Activated CD4-positive, alpha-beta T cell treated with anti-CD3 and anti-CD28 coated beads, Interleukin-2, Interleukin-4, amounts not matched to agents 100 ng/mL and 50 ng/mL, durations not matched to agents 16 hours and 8 hours (primary cell): ENCODE measurements around the gene VAPA.

ENCODE experiments used
- DNase-seq: peaks from one replicate; pipeline ENCODE4 v3.0.0-alpha.2; 2020; ENCODE audit warnings: low spot score

VAPA gene

DNA sequence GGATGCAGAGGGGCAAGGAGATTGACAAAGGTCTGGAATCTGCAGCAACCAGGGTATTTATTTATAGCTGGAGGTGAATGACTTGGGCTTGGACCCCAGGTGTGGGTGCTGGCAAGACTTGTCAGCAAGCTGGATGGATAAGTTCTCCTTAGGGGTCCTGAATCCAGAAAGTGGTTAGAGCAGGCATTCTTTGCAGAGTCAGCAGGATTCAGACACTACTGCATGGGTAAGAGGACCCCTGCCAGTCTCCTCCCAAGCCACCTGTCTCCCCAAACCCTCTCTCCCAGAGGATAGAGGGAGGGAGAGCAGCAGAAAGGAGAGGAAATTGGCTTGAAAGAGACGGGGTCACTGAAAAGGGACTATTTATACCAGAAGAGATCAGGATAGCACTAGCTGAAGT lies 89.5 kb downstream of the VAPA start:
- no peak for DNase-seq

DNA sequence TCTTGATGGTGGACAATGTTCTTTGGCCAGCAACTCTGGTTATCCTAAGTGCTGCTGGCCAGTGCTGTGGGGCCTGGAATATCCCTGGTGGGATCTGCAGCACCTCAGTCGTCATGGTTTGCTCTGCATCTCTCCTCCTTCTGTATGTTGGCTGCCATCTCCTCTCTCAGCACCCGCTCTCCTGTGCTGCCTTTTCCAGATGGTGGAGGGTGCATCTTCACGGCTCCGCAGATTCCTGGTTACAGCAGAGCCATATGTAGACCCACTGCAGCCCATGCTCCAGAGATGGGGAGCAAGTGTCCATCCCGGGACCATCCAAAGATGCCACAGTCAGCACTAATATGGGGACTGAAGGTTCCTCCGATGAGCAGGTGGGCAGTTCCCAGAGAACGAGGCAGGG lies 90.0 kb downstream of the VAPA start:
- DNase-seq, result no peak

DNA sequence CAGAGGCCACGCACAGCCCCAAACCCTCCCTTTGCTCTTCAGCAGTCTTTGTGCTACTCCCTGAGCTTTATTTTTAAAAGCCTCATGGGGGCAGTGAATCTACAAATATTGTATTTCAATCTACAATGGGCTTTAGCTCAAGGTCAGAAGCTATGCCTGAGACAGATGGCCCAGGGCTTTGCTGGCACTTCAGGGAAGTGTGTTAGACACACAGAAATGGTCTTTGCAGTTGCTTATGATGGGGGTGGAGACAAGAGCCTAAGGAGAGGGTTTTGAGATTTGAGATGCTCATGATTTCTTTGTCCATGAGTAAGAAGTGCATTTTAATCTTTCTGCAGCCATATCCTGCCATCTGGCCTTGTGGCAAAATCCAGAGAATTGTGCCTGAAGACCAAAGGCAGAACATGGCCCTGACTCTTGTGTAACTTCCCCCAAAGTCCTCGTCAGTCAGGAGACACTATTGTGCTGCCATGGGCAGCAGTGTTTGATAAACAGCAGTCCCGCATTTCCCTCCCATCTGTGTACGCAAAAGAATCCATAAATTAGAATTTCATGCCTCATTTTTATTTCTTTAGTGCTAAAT lies 92.6 kb downstream of the VAPA start:
- DNase-seq, result no peak

DNA sequence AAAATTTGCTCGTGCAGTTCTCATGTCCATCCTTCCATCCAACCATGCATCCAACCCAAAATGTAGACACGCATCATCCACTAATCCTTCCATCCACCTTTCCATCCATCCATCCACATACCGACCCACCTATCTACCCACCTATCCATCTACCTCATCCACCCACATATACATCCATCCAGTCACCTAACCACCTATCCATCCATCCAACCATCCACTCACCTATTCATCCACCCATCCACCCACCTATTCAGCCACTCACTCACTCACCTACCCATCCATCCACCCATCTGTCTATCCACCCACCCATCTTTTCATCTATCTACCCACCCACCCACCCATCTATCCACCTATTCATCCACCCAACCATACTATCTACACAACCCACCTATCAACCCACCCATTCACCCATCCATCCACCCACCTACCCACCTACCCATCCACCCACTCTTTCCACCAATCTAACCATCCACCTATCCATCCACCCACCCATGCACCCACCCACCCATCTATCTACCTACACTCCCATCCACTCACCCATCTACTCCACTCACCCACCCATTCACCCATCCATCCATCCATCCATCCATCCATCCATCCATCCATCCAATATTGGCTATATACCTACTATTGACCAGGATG lies 94.3 kb downstream of the VAPA start:
- no peak for DNase-seq
